NCI-H128 (cell line): ENCODE measurements around the gene EFR3B.

Experiments used
- DNase-seq: peaks from one replicate; lab custom pipeline; 2025; ENCODE audit not compliant: unreplicated experiment; lab: John Stamatoyannopoulos, UW

Gene EFR3B

GRCh38 chr2:25035537-25036220, 6.2 kb upstream of the EFR3B start:
- no peak for DNase-seq

GRCh38 chr2:25036221-25036559, 5.7 kb upstream of the EFR3B start:
- no peak for DNase-seq

- no peak for DNase-seq
These were observed 2.8 kb upstream of the EFR3B start for GRCh38 chr2:25039126-25039525.

GRCh38 chr2:25041307-25041927, 459 bp upstream of the EFR3B start:
- peak; percentile 74 for DNase-seq

- no peak for DNase-seq
These were observed 705 bp downstream of the EFR3B start for GRCh38 chr2:25042321-25043240.

- no peak for DNase-seq
These were observed 1.5 kb downstream of the EFR3B start for GRCh38 chr2:25043241-25043867.

- DNase-seq, result no peak
These were observed 2.1 kb downstream of the EFR3B start for GRCh38 chr2:25044011-25044410.

GRCh38 chr2:25044990-25045389, 3.1 kb downstream of the EFR3B start:
- no peak for DNase-seq

- no peak for DNase-seq
These were observed 7.5 kb downstream of the EFR3B start for GRCh38 chr2:25049422-25049821.

- DNase-seq, result no peak
These were observed 8.3 kb downstream of the EFR3B start for GRCh38 chr2:25050128-25050527.

- no peak for DNase-seq
These were observed 11.2 kb downstream of the EFR3B start for GRCh38 chr2:25053041-25053440.

GRCh38 chr2:25054720-25055119, 12.8 kb downstream of the EFR3B start:
- DNase-seq, result no peak

- no peak for DNase-seq
These were observed 13.6 kb downstream of the EFR3B start for GRCh38 chr2:25055376-25055920.

- DNase-seq, result no peak
These were observed 14.4 kb downstream of the EFR3B start for GRCh38 chr2:25056098-25056821.

GRCh38 chr2:25062511-25062917, 20.6 kb downstream of the EFR3B start:
- DNase-seq, result no peak

GRCh38 chr2:25063876-25064660, 22.2 kb downstream of the EFR3B start:
- no peak for DNase-seq

- no peak for DNase-seq
These were observed 23.9 kb downstream of the EFR3B start for GRCh38 chr2:25065768-25066167.

- no peak for DNase-seq
These were observed 24.6 kb downstream of the EFR3B start for GRCh38 chr2:25066455-25066854.

- DNase-seq, result no peak
These were observed 26.3 kb downstream of the EFR3B start for GRCh38 chr2:25068217-25068616.

- DNase-seq, result no peak
These were observed 30.1 kb downstream of the EFR3B start for GRCh38 chr2:25071966-25072365.
